DOHH2 (cell line): ENCODE measurements around the gene HAPLN2.

Experiments used
- CTCF ChIP-seq: fragments of 200-600 bp; sonication (generic); IDR thresholded peaks from one replicate; pipeline ENCODE4 v1.5.1; 2014; ENCODE audit warnings: antibody characterized with exemption, mild to moderate bottlenecking, low read depth, low read length; ENCODE audit not compliant: poor library complexity, severe bottlenecking
- EZH2phosphoT487 ChIP-seq: fragments of 200-600 bp; sonication (generic); IDR thresholded peaks from 2 replicates; pipeline ENCODE4 v1.6.1; 2017; ENCODE audit warnings: borderline replicate concordance, mild to moderate bottlenecking, antibody characterized with exemption, low read length, moderate library complexity, mixed read lengths

GRCh38 chr1:156598731-156599432 is 20.3 kb upstream of the HAPLN2 start:
- no peak for TF ChIP-seq CTCF
- TF ChIP-seq EZH2phosphoT487: no peak
